Neuronal stem cell (in vitro differentiated cells): Measurements from ENCODE around the gene ENPP4.
"Not testable (repeated sequence)": the region's sequence is repeated elsewhere in the genome, so short reads cannot be mapped to it uniquely, and the experiment has no call there.

Experiments
- DNase-seq: peaks from one replicate; pipeline ENCODE4 v3.0.0-alpha.2; 2013; ENCODE audit warnings: low spot score
- H2AFZ ChIP-seq: one replicate; pipeline ENCODE4 v1.6.1; 2013; ENCODE audit warnings: mild to moderate bottlenecking, low read length, inconsistent platforms
- H2AK5ac ChIP-seq: 2 replicates; pipeline ENCODE4 v1.6.1; 2013; ENCODE audit warnings: low read depth, mild to moderate bottlenecking, inconsistent platforms, low read length, moderate library complexity, mixed read lengths
- H2BK120ac ChIP-seq: 2 replicates; pipeline ENCODE4 v1.6.1; 2013; ENCODE audit warnings: low read depth, mild to moderate bottlenecking, inconsistent platforms, low read length, moderate library complexity, mixed read lengths
- H2BK12ac ChIP-seq: one replicate; pipeline ENCODE4 v1.6.1; 2013; ENCODE audit warnings: low read length, inconsistent platforms
- H2BK15ac ChIP-seq: 2 replicates; pipeline ENCODE4 v1.6.1; 2013; ENCODE audit warnings: mild to moderate bottlenecking, low read length, inconsistent platforms, mixed read lengths
- H2BK5ac ChIP-seq: one replicate; pipeline ENCODE4 v1.6.1; 2013; ENCODE audit warnings: inconsistent platforms, mild to moderate bottlenecking, low read length, moderate library complexity
- H3K14ac ChIP-seq: one replicate; pipeline ENCODE4 v1.6.1; 2013; ENCODE audit warnings: low read length, inconsistent platforms
- H3K18ac ChIP-seq: 2 replicates; pipeline ENCODE4 v1.6.1; 2013; ENCODE audit warnings: low read length, inconsistent platforms
- H3K23ac ChIP-seq: 2 replicates; pipeline ENCODE4 v1.6.1; 2013; ENCODE audit warnings: low read depth, mild to moderate bottlenecking, mixed read lengths, low read length, inconsistent platforms; ENCODE audit not compliant: poor library complexity
- H3K27ac ChIP-seq: replicated peaks from 3 replicates; pipeline ENCODE4 v1.5.1; 2013; ENCODE audit warnings: low read length, inconsistent platforms
- H3K27me3 ChIP-seq, 3 experiments: 2 replicates each; pipeline ENCODE4 v1.6.1; 2013; ENCODE audit warnings: low read length in 3 of 3, mild to moderate bottlenecking in 2 of 3, inconsistent platforms in 1 of 3, low read depth in 1 of 3, mixed read lengths in 1 of 3, moderate library complexity in 1 of 3; ENCODE audit not compliant: control insufficient read depth in 3 of 3, insufficient read depth in 3 of 3
- H3K36me3 ChIP-seq, 2 donors: replicated peaks in 1 of 2; 2 replicates each; pipeline ENCODE4 v1.6.1; 2013; ENCODE audit warnings: low read length in 2 of 2; ENCODE audit not compliant: control insufficient read depth in 2 of 2, insufficient read depth in 2 of 2
- H3K4ac ChIP-seq: 2 replicates; pipeline ENCODE4 v1.6.1; 2013; ENCODE audit warnings: inconsistent platforms, mild to moderate bottlenecking, low read length, moderate library complexity
- H3K4me1 ChIP-seq, 2 donors: 1 replicate in 1 of 2; 2 replicates in 1 of 2; pipeline ENCODE4 v1.6.1; 2013; ENCODE audit warnings: low read length in 2 of 2, low read depth in 1 of 2; ENCODE audit not compliant: control insufficient read depth in 2 of 2, insufficient read depth in 1 of 2
- H3K4me2 ChIP-seq: one replicate; pipeline ENCODE4 v1.6.1; 2013; ENCODE audit warnings: mild to moderate bottlenecking, low read length, inconsistent platforms; ENCODE audit not compliant: insufficient read depth, poor library complexity, severe bottlenecking
- H3K4me3 ChIP-seq, 2 donors: 2 replicates each; pipeline ENCODE4 v1.5.1; 2013; ENCODE audit warnings: low read length in 2 of 2, mild to moderate bottlenecking in 2 of 2, inconsistent platforms in 1 of 2, moderate library complexity in 1 of 2
- H3K79me1 ChIP-seq: one replicate; pipeline ENCODE4 v1.6.1; 2013; ENCODE audit warnings: low read depth, mild to moderate bottlenecking, inconsistent platforms, low read length, moderate library complexity
- H3K9ac ChIP-seq: one replicate; pipeline ENCODE4 v1.6.1; 2013; ENCODE audit warnings: mild to moderate bottlenecking, low read depth, low read length, inconsistent platforms; ENCODE audit not compliant: poor library complexity
- H3K9me3 ChIP-seq, 2 donors: replicated peaks in 1 of 2; 2 replicates each; pipeline versions ENCODE3 to v1.6.1; 2013; ENCODE audit warnings: low read length in 2 of 2, mild to moderate bottlenecking in 2 of 2, inconsistent platforms in 1 of 2, low read depth in 1 of 2, mixed read lengths in 1 of 2, moderate library complexity in 1 of 2; ENCODE audit not compliant: control insufficient read depth in 2 of 2, insufficient read depth in 1 of 2
- H4K8ac ChIP-seq: one replicate; pipeline ENCODE4 v1.6.1; 2013; ENCODE audit warnings: low read depth, mild to moderate bottlenecking, inconsistent platforms, low read length, moderate library complexity
- H4K91ac ChIP-seq: one replicate; pipeline ENCODE4 v1.6.1; 2013; ENCODE audit warnings: low read length, low read depth, mild to moderate bottlenecking, inconsistent platforms; ENCODE audit not compliant: poor library complexity
- WGBS, 2 donors: extraction: QIAGEN DNeasy Blood & Tissue Kit; methylation state at CpG; one replicate each; pipeline ENCODE4 v1.1.7; 2013; ENCODE audit warnings: missing lambda C conversion rate in 2 of 2, mixed read lengths in 1 of 2; ENCODE audit not compliant: insufficient read length in 2 of 2, insufficient replicate concordance in 1 of 2; ENCODE audit errors: extremely low coverage in 2 of 2; 5-methylcytosine and 5-hydroxymethylcytosine counted together

Gene ENPP4

GRCh38 chr6:46116289-46116688, 13.5 kb upstream of the ENPP4 start:
- H3K27ac ChIP-seq: no peak overlapping the region
- H2BK120ac ChIP-seq: no peak overlapping the region
- H3K36me3 ChIP-seq: no peaks in the 10 kb centered on the region
- H3K79me1 ChIP-seq: no peaks in the 10 kb centered on the region
- no peak overlapping the region for H2BK12ac ChIP-seq
- no peak overlapping the region for H3K9ac ChIP-seq
- H3K4me2 ChIP-seq: no peak overlapping the region
- H3K14ac ChIP-seq: no peak overlapping the region
- H2BK5ac ChIP-seq: no peak overlapping the region
- no CpG with 5 or more reads among the region's 2 CpGs for WGBS, 2 donors
- no peaks in the 10 kb centered on the region for H3K27me3 ChIP-seq
- H3K4me3 ChIP-seq: no peak overlapping the region
- H3K4me1 ChIP-seq: no peaks in the 10 kb centered on the region
- no peak overlapping the region for H3K4ac ChIP-seq
- no peak overlapping the region for H2AFZ ChIP-seq
- no peak overlapping the region for H4K8ac ChIP-seq
- DNase-seq: no peak
- H4K91ac ChIP-seq: no peak overlapping the region
- no peak overlapping the region for H2BK15ac ChIP-seq
- no peak overlapping the region for H3K18ac ChIP-seq
- H3K9me3 ChIP-seq: no peaks in the 10 kb centered on the region
- H2AK5ac ChIP-seq: no peak overlapping the region
- H3K23ac ChIP-seq: no peak overlapping the region

- Histone ChIP-seq H3K4me2 (no peak overlapping the region), H3K9me3 (no peaks in the 10 kb centered on the region), H3K27ac (no peak overlapping the region), H2BK12ac (no peak overlapping the region), H3K4me3 (no peak overlapping the region), H3K79me1 (no peaks in the 10 kb centered on the region), H2BK5ac (no peak overlapping the region), H3K27me3 (no peaks in the 10 kb centered on the region), H3K18ac (no peak overlapping the region), H2BK15ac (no peak overlapping the region), H3K36me3 (no peaks in the 10 kb centered on the region), H4K8ac (no peak overlapping the region), H3K4me1 (no peaks in the 10 kb centered on the region), H4K91ac (no peak overlapping the region), H2BK120ac (no peak overlapping the region), H3K4ac (no peak overlapping the region), H2AFZ (no peak overlapping the region), H3K23ac (no peak overlapping the region), H3K9ac (no peak overlapping the region), H3K14ac (no peak overlapping the region), H2AK5ac (no peak overlapping the region)
- no CpG with 5 or more reads among the region's 1 CpG for WGBS, 2 donors
- DNase-seq: no peak
Observed at GRCh38 chr6:46118157-46118556, 11.6 kb upstream of the ENPP4 start.

GRCh38 chr6:46118836-46119235, 11.0 kb upstream of the ENPP4 start:
- Histone ChIP-seq H3K4me1 (no peaks in the 10 kb centered on the region), H3K4me3 (no peak overlapping the region), H2BK15ac (no peak overlapping the region), H3K27ac (no peak overlapping the region), H2BK5ac (no peak overlapping the region), H3K27me3 (no peaks in the 10 kb centered on the region), H4K8ac (no peak overlapping the region), H3K4me2 (no peak overlapping the region), H4K91ac (no peak overlapping the region), H2AFZ (no peak overlapping the region), H2AK5ac (no peak overlapping the region), H2BK12ac (no peak overlapping the region), H3K14ac (no peak overlapping the region), H3K23ac (no peak overlapping the region), H3K36me3 (no peaks in the 10 kb centered on the region), H3K9me3 (no peaks in the 10 kb centered on the region), H3K4ac (no peak overlapping the region), H3K18ac (no peak overlapping the region), H2BK120ac (no peak overlapping the region), H3K79me1 (no peaks in the 10 kb centered on the region), H3K9ac (no peak overlapping the region)
- WGBS, 2 donors: no CpG with 5 or more reads among the region's 3 CpGs
- no peak for DNase-seq

- not testable (repeated sequence) for H3K18ac ChIP-seq, H3K23ac ChIP-seq, H3K36me3 ChIP-seq, DNase-seq, H3K4ac ChIP-seq, H3K4me3 ChIP-seq, H2BK12ac ChIP-seq, H2BK120ac ChIP-seq, H2BK15ac ChIP-seq, H3K27me3 ChIP-seq, H4K8ac ChIP-seq, H3K79me1 ChIP-seq, H3K27ac ChIP-seq, H4K91ac ChIP-seq, H3K9ac ChIP-seq, H2AFZ ChIP-seq, H3K14ac ChIP-seq, H2BK5ac ChIP-seq, H2AK5ac ChIP-seq, H3K4me2 ChIP-seq, H3K9me3 ChIP-seq, H3K4me1 ChIP-seq
- no CpG with 5 or more reads among the region's 5 CpGs for WGBS, 2 donors
Observed at GRCh38 chr6:46119679-46120078, 10.1 kb upstream of the ENPP4 start.
